ENCODE results near the gene KCNH2. TPM values are rescaled to one million over a fixed set of nuclear protein-coding genes. Genes with fewer than 3 reads are reported as not detected.
"Not testable (repeated sequence)": the region's sequence is repeated elsewhere in the genome, so short reads cannot be mapped to it uniquely, and the experiment has no call there.

The KCNH2 gene
- total RNA-seq = 100 to 1,000 TPM in 1 of 4 donors, 10 to 100 TPM in 3; 40.6 to 107 (median 85.2) TPM
- 1 to 10 TPM in 2 of 3 donors, under 1 TPM in 1; 0.46 to 7.3 (median 1.2) TPM for polyA plus RNA-seq

DNA sequence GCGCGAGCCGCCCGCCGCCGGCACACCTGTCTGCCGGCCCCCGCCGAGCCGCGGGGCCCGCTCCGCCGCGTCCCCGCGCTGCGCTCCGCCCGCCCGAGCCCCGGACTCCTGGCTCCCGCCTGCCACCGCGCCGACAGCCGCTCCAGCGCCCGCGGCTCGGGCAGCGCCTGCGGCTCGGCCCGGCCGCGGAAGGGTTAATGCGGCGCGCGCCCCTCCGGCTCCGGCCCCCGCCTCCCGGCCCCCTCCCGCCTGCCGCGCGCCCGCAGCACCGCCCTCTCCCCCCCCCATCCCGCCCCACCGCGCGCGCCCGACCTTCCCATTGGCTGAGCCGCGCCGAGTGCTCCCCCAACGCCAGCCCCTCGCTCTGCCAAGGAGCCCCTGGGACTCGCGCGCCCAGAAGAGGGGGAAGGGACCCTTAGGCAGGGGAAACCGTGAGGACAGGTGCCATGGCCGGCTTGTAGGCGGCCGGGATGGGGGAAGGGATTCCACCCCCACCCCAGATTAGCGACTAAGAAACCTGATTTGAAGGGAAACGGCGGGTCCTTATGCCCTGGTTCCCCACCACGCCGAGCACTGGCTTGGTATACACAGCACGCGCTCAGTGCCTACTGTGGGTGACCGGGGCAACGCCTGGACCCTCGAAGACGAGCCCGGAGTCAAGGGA is at the start of gene KCNH2:
Gene KCNH2 (minus strand): TSS at position 196 of the 664 bp plus-strand sequence. CDS start 408 bp downstream, outside the sequence.
- intact Hi-C loops (cut with DNase I) = loop anchor here (5.0 kb wide), 1 partner anchor 109 kb away; the partner anchor contains the start of gene AGAP3
- H3K4me3 ChIP-seq = peak within 1 kb of the TSS; percentile 48 to 69 (median 66)
- TF ChIP-seq EP300 (IDR thresholded peaks at IDR 0.05) = no peak
- TF ChIP-seq, protein P1, sequence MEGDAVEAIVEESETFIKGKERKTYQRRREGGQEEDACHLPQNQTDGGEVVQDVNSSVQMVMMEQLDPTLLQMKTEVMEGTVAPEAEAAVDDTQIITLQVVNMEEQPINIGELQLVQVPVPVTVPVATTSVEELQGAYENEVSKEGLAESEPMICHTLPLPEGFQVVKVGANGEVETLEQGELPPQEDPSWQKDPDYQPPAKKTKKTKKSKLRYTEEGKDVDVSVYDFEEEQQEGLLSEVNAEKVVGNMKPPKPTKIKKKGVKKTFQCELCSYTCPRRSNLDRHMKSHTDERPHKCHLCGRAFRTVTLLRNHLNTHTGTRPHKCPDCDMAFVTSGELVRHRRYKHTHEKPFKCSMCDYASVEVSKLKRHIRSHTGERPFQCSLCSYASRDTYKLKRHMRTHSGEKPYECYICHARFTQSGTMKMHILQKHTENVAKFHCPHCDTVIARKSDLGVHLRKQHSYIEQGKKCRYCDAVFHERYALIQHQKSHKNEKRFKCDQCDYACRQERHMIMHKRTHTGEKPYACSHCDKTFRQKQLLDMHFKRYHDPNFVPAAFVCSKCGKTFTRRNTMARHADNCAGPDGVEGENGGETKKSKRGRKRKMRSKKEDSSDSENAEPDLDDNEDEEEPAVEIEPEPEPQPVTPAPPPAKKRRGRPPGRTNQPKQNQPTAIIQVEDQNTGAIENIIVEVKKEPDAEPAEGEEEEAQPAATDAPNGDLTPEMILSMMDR (IDR thresholded peaks at IDR 0.05) = no peak
- TF ChIP-seq POLR2A (IDR thresholded peaks at IDR 0.05) = peak in 1 of 2 donors; percentile 11
- peak; percentile 24 to 90 (median 76) for TF ChIP-seq POLR2AphosphoS5 (IDR thresholded peaks at IDR 0.05)
- no peaks in the 10 kb centered on the region for H3K27me3 ChIP-seq
- 0 to 1% methylated on average over 81 of the region's 81 CpGs for WGBS, 2 donors
- DNase-seq = peak; percentile 84
- H3K4me1 ChIP-seq = peaks cover 0 to 68% (median 64%) of the 10 kb centered on the region in 4 donors
- no peaks in the 10 kb centered on the region for H3K36me3 ChIP-seq
- H3K9me3 ChIP-seq = no peaks in the 10 kb centered on the region
- peak within 1 kb of the TSS; percentile 84 to 97 (median 90) for H3K27ac ChIP-seq

GRCh38 chr7:151027728-151028130 is 49.6 kb upstream of the KCNH2 start:
- WGBS, 2 donors = 10 to 18% methylated on average over 16 of the region's 16 CpGs
- DNase-seq, H3K27me3 ChIP-seq, H3K9me3 ChIP-seq, H3K36me3 ChIP-seq: not testable (repeated sequence)
- H3K27ac ChIP-seq = peak overlapping the region; percentile 69 to 89 (median 84)
- intact Hi-C loops (cut with DNase I) = loop anchor here (2.0 to 5.0 kb wide), 3 partner anchors 31 to 83 kb away; partner anchors contain the start of gene SLC4A2
- H3K4me3 ChIP-seq = peak overlapping the region; percentile 40 to 77 (median 68)
- H3K4me1 ChIP-seq = peaks cover 0 to 23% (median 15%) of the 10 kb centered on the region in 4 donors

GRCh38 chr7:151026771-151027727 is 48.9 kb upstream of the KCNH2 start:
- 43 to 50% methylated on average over 19 of the region's 19 CpGs for WGBS, 2 donors
- intact Hi-C loops (cut with DNase I) = loop anchor here (5.0 kb wide), 1 partner anchor 60 kb away; no protein-coding TSS in a partner anchor
- not testable (repeated sequence) for DNase-seq

GRCh38 chr7:151025924-151026671 is 48.0 kb upstream of the KCNH2 start:
- H3K27me3 ChIP-seq = peaks cover 0 to under 1% (median 0%) of the 10 kb centered on the region in 3 donors
- no peaks in the 10 kb centered on the region for H3K36me3 ChIP-seq
- WGBS, 2 donors = 86 to 90% methylated on average over 4 of the region's 4 CpGs
- intact Hi-C loops (cut with DNase I) = loop anchor here (5.0 kb wide), 1 partner anchor 59 kb away; no protein-coding TSS in a partner anchor
- H3K4me3 ChIP-seq = no peak overlapping the region
- no peak overlapping the region for H3K27ac ChIP-seq
- DNase-seq = no peak
- no peaks in the 10 kb centered on the region for H3K9me3 ChIP-seq
- TF ChIP-seq EP300 (IDR thresholded peaks at IDR 0.05) = no peak
- TF ChIP-seq, protein P1 (IDR thresholded peaks at IDR 0.05) = no peak
- no peak for TF ChIP-seq POLR2AphosphoS5 (IDR thresholded peaks at IDR 0.05)
- TF ChIP-seq POLR2A (IDR thresholded peaks at IDR 0.05) = no peak
- peaks cover 0 to 23% (median 15%) of the 10 kb centered on the region in 4 donors for H3K4me1 ChIP-seq

More at GRCh38 chr7:151026771-151027727, 48.9 kb upstream of the KCNH2 start:
- H3K4me3 ChIP-seq = peak overlapping the region in 1 of 4 donors; percentile 77
- peaks cover 0 to 23% (median 15%) of the 10 kb centered on the region in 4 donors for H3K4me1 ChIP-seq
- H3K27ac ChIP-seq = peak overlapping the region in 2 of 4 donors; percentile 82 to 89
- H3K36me3 ChIP-seq, H3K9me3 ChIP-seq, H3K27me3 ChIP-seq: not testable (repeated sequence)

GRCh38 chr7:151024435-151025056 is 46.4 kb upstream of the KCNH2 start, which contains the start of gene ATG9B:
TSS of gene ATG9B (minus strand) at chr7:151024494. CDS start at chr7:151024423, 71 bp downstream.
- no peaks in the 10 kb centered on the region for H3K9me3 ChIP-seq
- no peak within 1 kb of the TSS for H3K27ac ChIP-seq
- peaks cover 0 to 15% (median 0%) of the 10 kb centered on the region in 3 donors for H3K27me3 ChIP-seq
- 78 to 85% methylated on average over 4 of the region's 4 CpGs for WGBS, 2 donors
- H3K4me1 ChIP-seq = peaks cover 0 to 15% (median 10%) of the 10 kb centered on the region in 4 donors
- TF ChIP-seq POLR2AphosphoS5 (IDR thresholded peaks at IDR 0.05) = no peak
- TF ChIP-seq EP300 (IDR thresholded peaks at IDR 0.05) = no peak
- TF ChIP-seq POLR2A (IDR thresholded peaks at IDR 0.05) = no peak
- TF ChIP-seq, protein P1 (IDR thresholded peaks at IDR 0.05) = no peak
- H3K36me3 ChIP-seq = no peaks in the 10 kb centered on the region
- no peak within 1 kb of the TSS for H3K4me3 ChIP-seq
- intact Hi-C loops (cut with DNase I) = loop anchor here (5.0 kb wide), 1 partner anchor 57 kb away; no protein-coding TSS in a partner anchor
- no peak for DNase-seq
